Ammon's horn (tissue), 1 donor: ENCODE data around the gene COX7A2.
A peak's percentile ranks its signal among the peaks of the same experiment; 100 is the strongest.

Experiments
- DNase-seq: peaks from one replicate; pipeline ENCODE4 v3.0.0-alpha.2; 2016; ENCODE audit warnings: low spot score

COX7A2 gene, protein sequence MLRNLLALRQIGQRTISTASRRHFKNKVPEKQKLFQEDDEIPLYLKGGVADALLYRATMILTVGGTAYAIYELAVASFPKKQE

DNA sequence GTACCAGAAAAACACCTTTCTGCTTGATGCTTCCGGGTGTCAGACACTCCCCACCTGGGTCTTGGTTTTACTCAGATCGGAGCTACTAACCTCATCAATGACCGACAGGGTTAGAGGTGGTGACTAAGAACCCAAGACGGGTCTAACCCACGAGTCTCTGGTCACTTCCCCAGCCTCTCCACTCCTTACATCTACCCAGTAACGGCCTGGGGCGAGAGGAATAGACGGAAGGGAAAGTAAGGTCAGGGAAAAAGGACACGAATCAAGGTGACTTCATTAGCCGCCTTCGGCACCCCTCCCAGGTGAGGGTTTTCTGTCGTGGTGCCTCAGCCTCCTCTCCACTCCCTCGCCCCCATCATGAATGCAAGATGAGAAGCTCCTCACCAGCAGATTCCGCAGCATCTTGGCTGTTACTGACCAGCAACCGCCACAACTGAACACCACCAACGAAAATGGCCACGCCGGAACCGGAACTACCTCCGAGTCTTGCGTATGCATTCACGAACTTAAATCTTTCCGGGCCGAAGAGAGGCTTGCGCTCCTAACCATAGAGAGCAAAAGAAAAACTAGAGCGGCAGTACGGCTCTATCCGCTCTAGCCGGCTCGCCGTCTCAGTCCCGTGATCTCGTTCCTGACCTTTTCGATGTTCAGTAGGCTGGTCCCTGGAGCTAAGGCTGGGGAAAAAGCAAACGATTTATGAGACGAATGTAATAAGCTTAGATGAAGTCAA is at the start of gene COX7A2:
Gene COX7A2 (minus strand): TSS at position 469 of the 730 bp plus-strand sequence. CDS start 67 bp downstream, at position 402.
- DNase-seq: peak; percentile 97

DNA sequence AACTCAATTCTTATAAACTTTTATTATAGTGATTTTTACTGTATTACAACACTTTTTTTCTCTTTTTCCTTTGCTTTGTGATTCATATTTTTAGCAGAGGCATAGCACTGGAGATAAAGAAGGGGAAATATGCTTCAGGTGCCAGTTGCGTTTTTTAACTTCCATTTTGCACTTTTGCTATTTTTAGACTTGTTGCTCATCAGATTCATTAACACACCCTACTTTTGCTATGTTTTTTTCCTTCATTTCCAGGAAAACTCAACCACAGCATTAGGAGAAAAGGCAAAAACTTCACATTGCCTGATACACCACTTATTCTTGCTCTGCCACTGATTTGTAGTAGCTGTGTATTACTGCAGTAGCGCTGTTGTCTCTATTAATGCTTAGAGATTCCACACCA is 49.0 kb upstream of the COX7A2 start:
- no peak for DNase-seq

DNA sequence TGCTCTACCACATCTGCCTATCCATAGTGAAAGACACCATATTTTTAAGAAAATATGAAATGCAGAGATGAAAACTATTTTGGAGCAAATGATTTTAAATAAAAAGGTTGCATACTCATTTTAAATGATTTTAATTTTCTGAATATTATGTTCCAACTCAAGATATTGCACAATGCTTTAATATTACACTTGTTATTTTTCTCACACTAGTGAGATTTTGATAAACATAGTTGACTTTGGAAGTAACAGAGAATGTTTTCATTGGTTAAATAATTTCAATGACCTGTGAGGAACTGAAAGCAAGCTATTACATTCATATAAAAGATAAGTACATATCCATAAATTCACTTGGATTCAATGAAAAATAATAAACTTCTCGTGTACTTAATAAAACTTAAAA is 48.1 kb upstream of the COX7A2 start:
- no peak for DNase-seq

DNA sequence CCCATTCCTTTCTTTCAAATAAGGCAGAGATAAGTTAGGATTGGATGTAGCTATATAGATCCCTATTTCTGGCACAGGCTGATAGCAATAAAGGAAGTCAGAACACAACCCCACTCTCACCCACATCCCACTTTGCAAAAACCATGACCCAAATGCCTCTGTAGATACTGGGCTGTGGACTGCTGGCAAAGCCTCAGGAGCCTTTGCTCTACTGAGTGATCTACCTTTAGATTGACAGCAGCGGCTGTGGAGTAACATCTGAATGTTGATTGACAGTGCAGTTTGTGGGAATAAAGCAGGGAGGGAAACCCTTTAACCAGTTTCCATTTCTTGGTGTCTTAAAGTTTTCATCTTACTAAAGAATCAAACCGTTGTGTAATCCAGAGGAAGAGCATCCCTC is 47.7 kb upstream of the COX7A2 start:
- DNase-seq: no peak

DNA sequence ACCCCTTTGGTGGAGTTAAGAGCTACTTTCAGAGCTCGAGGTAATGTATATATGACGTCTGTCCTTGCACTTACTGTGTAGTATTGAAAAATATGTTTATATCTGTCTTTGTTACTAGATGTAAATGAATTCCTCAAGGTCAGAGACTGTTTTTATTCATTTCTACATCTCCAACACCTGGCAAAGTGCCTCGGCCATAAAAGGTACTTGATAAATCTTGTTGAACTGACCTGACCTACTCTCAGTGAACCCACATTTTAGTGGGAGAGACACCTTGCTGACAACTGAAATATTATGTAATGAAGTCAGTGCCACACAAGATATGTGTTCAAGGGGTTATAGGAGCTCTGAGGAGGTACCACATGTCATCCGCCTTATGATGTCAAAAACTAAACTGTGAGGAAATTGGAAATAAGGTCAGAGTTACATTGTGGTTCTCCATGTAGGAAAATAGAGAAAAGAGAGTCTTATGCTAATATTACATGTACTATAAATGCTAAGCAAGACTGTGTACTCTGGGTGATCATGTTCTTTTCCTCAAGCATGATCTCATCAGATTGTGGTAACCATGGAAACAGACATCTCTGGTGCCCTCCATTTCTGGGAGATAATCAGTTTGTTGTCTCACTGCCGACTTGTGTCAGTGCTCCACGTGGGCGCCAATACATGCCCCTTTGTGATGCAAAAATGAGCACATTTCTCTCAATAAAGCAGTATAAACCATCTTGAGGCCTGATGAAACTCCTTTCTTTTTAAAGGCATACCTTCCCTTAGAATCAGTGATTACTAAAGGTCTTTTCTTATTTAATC is 46.7 kb upstream of the COX7A2 start:
- peak; percentile 91 for DNase-seq

DNA sequence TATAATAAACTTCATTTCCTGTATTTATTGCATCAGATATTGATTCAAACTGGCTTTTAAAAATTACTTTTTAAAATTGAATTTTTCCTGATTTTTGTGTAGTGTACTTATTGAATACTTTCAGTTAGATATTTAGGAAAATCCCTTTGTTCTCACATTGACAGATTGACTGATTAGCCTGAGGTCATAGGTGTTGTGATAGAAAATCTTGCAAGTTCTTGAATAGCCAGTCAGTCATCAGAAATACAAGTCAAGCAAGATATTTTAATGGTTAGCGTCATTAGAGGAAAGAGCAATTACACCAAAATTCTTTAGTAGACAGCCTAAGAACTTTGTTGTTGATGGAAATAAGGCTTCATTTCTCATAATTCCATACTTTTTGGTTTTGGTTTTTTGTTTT is 44.4 kb upstream of the COX7A2 start:
- DNase-seq: no peak

DNA sequence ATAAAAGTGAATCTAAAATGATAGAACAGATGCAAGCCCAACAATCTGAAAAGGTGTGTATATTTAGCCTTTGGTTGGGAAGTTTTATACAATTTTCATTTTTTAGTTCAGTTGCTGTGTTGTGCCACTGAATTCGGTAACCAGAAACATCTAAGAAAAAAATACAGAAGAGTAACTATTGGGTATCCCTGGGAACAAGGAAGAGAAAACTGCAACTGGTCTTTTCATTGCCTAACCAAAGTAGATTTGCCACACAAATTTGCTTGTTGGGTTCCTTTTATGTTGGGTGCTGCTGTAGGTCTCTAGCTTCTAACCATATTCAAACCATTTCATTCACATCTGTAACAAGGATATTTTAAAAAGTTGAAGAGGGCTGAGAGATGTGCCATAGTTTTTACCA is 43.8 kb upstream of the COX7A2 start:
- no peak for DNase-seq

DNA sequence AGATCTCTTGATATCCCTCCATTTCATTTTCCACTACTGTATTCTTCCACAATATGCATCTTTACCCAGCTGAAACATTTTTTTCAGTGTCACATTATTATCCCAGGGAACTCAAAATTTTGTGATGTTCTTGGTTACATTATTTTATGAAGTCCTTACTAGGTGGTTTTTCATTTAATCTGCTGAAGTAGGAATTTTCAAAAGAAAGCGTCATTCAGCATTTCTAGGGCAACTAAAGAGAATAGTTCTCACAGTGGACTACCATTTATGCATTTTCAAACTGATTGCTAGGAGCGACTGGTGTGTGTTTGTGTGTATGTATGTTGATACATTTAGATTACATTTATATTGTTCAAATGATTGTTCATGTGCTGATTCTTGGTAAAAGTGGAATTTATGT is 43.4 kb upstream of the COX7A2 start:
- no peak for DNase-seq

DNA sequence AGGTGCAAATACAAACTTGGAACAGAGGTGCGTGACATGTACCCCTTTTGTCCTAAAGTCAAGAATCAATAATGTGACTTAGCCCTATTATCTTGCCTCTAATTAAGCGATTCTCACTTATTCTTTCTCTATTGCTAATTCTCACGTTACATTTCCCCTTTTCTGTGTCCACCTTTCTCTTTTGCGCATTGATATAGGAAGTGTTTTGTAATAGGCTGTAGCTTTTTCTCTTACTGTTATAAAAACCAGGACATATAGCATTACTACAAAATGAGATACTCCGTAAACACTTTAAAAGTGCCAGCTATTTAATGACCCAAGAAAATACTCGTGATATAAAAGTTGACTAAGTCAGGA is 41.7 kb upstream of the COX7A2 start:
- DNase-seq: no peak

DNA sequence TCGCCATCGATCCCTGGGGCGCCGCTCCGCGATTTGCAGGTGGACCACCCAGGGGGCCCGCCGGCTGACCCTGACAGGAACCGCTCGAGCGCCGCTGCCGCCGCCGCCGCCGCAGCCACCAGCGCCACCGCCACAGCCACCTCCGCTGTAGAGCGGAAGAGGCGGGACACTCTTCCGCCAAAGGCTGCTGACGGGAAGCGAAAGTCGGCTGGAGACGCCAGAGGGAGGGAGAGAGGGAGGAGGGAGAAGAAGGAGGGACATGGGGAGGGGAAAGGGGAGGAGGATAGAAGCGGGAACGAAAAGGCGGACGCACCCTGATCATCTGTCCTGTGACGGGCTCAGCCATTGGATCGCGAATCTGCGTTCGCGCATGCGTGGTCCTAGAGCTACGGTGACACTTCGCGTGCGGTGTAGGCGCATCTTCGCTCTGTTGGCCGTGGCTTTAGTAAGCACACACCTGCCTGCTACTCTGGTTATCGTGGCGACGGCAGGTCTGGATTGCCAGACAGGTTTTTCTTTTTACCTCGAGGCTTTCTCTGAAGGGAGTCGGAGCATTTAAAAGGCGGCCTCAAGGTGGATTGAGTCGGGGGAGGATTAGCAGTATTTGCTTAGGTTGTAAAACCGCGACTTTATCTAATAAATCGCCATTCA is 41.2 kb upstream of the COX7A2 start, which contains the start of gene TMEM30A:
Gene TMEM30A (minus strand): TSS at position 161 of the 651 bp plus-strand sequence. CDS start 154 bp downstream, at position 7.
- peak; percentile 100 for DNase-seq

DNA sequence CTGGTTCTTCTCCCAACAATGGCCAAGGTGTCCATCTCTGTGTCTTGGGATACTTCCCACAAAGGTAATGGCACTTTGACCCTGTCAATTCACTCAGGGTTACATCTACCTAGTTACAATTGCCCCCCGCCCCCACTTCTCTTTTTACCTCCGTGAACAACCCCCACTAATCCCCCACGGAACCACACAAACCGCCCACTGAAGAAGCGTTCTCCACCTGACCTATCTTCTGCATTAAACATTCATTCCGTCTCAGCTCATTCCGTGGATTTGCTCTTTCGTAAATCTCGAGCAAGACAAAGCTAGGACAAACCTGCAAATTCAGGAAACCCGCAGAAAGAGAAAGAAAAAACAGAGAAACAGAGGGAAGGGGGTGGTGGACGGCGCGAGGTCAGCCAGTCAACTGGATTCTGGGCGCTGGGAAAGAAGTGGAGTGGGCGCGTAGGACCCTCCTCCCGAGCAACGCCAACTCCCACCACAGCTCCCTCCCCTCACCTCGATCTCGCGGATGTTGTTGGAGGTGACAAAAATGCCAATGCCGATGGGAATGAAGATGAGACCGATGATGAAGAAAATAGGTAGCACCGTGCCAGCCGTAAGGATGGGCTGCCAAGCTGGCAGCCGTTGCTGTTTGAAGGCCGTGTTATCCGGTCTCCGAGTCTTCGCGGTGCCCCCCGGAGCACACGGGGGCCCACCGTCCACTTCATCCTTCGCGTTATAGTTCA is 40.5 kb upstream of the COX7A2 start:
- DNase-seq: peak; percentile 49

DNA sequence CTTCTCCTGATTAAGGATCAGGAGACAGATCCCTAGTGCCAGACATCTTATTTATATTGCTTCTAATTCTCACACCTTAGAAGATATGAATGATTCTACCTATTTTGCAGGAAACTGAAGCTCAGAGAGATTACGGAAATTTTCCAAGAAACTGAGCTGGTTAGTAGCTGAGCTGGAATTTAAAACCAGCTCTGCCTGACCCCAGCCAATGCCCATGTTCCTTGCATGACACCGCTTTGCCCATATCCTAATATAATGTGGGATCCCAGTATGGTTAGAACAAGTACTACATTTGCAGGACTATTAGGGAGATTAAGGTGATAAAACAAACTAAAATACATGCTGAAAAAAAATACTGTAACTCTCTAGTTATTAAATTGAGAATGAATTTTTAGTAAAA is 39.1 kb upstream of the COX7A2 start:
- DNase-seq: no peak

DNA sequence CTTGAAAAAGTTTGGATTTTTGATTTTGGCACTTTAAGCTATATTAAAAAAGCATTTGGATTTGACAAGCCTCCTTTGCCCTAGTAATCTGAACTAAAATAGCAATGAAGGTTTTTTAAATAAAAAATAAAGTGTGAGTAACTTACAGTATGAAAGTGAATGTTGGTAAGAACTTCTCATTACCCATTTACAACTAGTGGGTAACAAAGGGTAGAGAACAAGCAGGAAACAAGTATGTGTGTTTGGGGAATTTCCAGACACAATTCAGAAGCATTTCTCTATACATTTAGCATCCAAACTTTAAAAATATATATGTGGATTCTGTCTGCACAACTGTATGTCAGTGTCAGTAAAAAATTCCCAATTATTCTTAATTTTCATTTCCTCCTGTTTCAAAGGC is 38.1 kb upstream of the COX7A2 start:
- DNase-seq: no peak

DNA sequence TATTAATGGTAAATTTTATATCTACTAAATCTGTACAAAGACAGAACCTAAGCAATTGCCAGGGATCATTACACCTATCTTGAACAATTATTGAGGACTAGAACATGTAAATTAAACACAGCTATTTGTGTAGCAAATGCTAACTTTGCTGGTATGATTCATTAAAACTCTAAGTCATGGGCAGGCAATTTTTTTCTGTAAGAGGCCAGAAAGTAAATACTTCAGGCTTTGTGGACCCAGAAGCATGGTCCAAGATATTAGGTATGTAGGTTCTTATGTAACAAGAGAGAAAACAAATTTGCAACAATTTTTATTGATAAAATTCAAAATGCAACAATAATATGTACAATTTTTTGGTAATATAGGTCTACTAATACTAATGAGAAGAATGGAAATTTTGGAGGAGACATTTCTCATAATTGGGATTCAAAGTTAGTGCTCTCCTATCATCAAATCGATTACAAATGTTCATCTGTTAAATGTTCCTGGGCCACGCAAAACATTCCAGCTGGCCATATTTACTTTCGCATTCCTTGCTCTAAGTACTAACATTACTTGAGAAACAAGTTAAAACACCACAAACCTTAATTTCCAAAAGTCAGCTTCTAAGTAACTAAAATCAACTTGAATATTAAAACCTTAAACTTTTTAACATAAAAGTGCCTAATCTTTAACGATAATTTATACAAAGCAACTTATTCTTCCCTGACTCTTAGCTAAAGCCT is 36.7 kb upstream of the COX7A2 start:
- DNase-seq: no peak

DNA sequence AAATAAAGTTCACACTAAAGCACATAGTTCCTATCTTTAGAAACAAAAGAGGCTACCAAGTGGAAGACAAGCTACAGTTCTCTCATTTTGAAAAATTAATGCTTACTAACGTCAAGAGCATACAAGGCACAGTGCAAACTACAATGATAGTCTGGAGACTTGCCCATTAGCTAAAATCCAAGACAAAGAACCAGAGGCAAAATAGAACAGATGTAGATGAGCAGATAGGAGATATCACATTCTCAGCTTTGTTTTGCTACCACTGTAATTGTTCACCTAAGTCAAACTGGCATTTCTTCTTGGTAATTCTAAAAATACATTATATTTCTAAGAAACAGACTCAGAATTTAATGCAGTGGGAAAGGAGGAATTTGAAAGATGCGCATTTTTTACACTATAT is 35.8 kb upstream of the COX7A2 start:
- no peak for DNase-seq

DNA sequence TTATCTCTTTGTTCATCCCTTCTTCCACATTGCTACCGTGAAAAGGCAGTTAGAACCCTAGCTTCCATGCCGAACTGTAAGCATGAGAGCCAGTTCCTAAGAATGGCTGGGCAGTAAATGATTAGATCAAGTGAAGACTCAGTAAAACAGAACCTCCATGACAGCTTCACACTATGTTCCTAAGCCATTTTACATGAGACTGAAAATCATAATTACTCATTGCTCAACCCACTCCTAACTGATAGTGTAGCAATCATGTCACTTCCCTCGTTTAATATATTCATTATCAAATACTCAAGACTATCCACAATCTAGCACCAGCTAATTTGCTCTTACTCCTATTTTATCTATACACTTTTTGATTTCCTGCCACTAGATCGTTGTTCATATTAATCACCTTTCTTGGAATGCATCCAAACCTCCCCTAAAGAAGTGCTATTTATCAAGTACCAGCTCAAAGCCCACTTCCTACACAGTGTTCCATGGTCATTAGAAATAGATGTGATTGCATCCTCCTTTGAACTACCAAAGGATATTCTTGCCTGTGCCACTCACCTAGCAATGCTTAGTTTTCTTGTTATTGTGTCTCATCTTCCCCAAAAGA is 35.0 kb upstream of the COX7A2 start:
- no peak for DNase-seq

DNA sequence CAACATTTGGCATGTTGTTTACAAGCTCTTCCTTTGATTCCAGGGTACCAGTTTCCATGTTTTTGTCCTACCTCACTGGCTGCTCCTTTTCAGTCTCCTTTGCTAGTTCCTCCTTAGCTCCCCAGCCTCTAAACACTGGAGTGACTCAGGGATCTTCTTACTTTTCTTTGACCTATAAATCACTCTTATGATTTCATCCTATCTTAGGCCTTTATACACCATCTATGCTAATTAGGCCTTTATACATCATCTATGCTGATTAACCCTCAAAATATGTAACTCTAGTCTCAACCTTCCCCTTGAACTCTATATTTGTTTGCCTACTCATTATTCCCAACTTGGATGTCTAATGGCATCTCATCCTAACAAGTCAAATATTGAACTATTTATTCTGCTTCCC is 31.5 kb upstream of the COX7A2 start:
- no peak for DNase-seq

DNA sequence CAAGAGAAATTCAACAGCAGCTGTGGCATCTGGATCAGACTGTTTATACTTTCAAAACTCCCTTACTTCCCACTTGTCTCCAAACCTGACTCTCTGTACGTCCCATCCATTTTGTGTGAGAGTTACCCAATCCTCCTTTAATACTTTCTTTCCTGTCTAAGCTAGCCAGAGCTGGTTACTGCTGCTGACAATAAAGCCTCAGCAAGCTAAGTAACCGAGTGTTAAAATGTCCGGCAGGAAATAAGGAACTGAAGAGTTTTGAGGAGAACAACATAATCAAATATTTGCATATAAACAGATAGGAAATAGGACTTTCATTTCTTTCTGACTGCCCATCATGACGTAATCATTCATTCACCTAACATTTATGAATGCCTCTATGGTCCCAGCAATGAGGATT is 29.4 kb upstream of the COX7A2 start:
- no peak for DNase-seq

DNA sequence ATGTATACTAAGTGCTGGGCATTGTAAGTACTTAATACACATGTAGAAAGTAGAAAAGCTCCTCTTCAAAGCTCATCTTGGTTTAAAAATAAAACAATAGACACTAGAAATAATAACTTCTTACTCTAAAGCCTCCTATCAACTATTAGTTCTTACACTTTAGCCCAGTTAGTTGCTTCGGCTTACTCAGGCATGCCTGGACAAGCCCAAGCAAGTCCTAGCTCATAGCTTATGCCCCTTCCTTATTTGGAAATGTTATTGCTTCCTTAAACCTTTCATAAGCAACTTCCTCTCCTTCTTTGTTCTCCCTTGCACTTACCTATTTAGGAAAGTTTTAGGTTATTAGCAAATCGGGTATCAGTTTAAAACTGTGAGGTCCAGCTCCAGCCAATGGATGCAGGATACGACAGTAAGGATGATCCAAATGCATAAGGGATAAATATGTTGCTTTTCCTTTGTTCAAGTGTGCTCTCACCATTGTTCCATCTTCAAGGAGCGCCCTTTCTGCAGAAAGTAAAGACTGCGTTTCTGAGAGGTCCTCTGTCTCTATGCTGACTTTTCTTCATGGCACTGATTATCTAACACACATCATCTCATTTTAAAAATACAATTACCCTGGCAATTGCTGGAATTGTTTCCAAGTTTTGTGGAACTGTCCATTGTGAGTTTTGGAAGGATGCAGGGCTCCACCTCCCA is 28.7 kb upstream of the COX7A2 start:
- no peak for DNase-seq

DNA sequence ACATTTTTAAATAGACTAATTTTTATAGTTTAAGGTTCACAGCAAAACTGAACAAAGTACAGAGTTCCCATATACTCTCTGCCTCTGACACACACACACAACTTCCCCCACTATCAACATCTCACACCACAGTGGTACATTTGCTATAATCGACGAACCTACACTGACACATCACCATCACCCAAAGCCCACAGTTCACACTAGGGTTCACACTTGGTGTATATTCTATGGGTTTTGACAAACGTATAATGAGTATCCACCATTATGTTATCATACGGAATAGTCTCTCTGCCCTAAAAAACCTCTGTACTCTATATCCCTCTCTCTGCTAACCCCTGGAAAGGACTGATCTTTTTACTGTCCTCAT is 25.4 kb upstream of the COX7A2 start:
- DNase-seq: no peak
